HCEC 1CT (cell line): ENCODE measurements around the gene APOD.
A peak's percentile ranks its signal among the peaks of the same experiment; 100 is the strongest.

Experiments
- DNase-seq: peaks from one replicate; pipeline ENCODE4 v3.0.0-alpha.2; 2017

Gene APOD

GRCh38 chr3:195550723-195551122, 33.0 kb downstream of the APOD start:
- no peak for DNase-seq

GRCh38 chr3:195549931-195550519, 33.7 kb downstream of the APOD start:
- DNase-seq, result no peak

- DNase-seq, result no peak
These were observed 34.8 kb downstream of the APOD start for GRCh38 chr3:195548987-195549386.

- no peak for DNase-seq
These were observed 35.2 kb downstream of the APOD start for GRCh38 chr3:195548501-195548900.

GRCh38 chr3:195548006-195548405, 35.7 kb downstream of the APOD start:
- no peak for DNase-seq

GRCh38 chr3:195546130-195546560, 37.6 kb downstream of the APOD start:
- DNase-seq, result peak; percentile 71

GRCh38 chr3:195544634-195545033, 39.1 kb downstream of the APOD start:
- no peak for DNase-seq

- DNase-seq, result no peak
These were observed 39.6 kb downstream of the APOD start for GRCh38 chr3:195544230-195544536.

- no peak for DNase-seq
These were observed 40.1 kb downstream of the APOD start for GRCh38 chr3:195543500-195544229.

GRCh38 chr3:195542698-195543499, 40.8 kb downstream of the APOD start, which contains the start of gene PPP1R2:
Gene PPP1R2, minus strand, starts transcription at chr3:195543325. Its CDS starts 300 bp downstream, at chr3:195543025.
- peak; percentile 86 for DNase-seq

GRCh38 chr3:195542316-195542697, 41.4 kb downstream of the APOD start:
- DNase-seq, result no peak

GRCh38 chr3:195540511-195540910, 43.2 kb downstream of the APOD start:
- DNase-seq, result no peak

- no peak for DNase-seq
These were observed 43.7 kb downstream of the APOD start for GRCh38 chr3:195540027-195540426.

- DNase-seq, result no peak
These were observed 44.3 kb downstream of the APOD start for GRCh38 chr3:195539479-195539878.

GRCh38 chr3:195537995-195538394, 45.7 kb downstream of the APOD start:
- DNase-seq, result no peak

GRCh38 chr3:195535293-195535692, 48.4 kb downstream of the APOD start:
- DNase-seq, result no peak

- DNase-seq, result no peak
These were observed 50.9 kb downstream of the APOD start for GRCh38 chr3:195532834-195533233.

GRCh38 chr3:195532345-195532744, 51.4 kb downstream of the APOD start:
- no peak for DNase-seq

GRCh38 chr3:195531683-195532082, 52.1 kb downstream of the APOD start:
- no peak for DNase-seq

- DNase-seq, result no peak
These were observed 57.2 kb downstream of the APOD start for GRCh38 chr3:195526492-195526891.

GRCh38 chr3:195524171-195524896, 59.4 kb downstream of the APOD start:
- no peak for DNase-seq

- DNase-seq, result peak; percentile 11
These were observed 61.3 kb downstream of the APOD start for GRCh38 chr3:195522254-195523023.
